HG02884 (cell line): ENCODE measurements around the gene PATE1.

Source experiments
- ATAC-seq: cut with Tn5 transposase; IDR thresholded peaks from one replicate; pipeline ENCODE4 v1.9.1; 2021; ENCODE audit warnings: mild to moderate bottlenecking, moderate library complexity; ENCODE audit not compliant: unreplicated experiment

PATE1 gene

GRCh38 chr11:125787827-125788226 lies 41.7 kb downstream of the PATE1 start, which contains the start of gene PATE3:
TSS of gene PATE3 (plus strand) at chr11:125788127. CDS start at chr11:125788152, 25 bp downstream.
- ATAC-seq = no peak

DNA sequence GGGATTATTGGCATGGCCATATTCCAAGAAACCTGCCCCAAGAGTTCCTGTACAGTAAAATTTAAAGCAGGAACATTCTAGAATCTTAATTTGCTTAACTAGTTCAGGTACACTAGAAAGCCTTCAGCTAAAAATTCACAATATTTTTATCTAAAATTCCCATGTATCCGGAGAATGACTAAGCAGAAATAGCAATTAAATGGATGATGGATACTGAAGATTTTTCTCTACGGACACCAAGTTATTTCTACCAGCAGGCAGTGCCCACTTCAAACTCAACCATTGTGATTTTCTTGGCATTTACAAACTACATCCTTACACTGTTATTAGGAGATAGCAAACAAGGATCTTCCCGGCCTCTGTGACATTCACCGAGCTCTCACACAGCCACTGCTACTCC lies 44.7 kb downstream of the PATE1 start:
- ATAC-seq = no peak

DNA sequence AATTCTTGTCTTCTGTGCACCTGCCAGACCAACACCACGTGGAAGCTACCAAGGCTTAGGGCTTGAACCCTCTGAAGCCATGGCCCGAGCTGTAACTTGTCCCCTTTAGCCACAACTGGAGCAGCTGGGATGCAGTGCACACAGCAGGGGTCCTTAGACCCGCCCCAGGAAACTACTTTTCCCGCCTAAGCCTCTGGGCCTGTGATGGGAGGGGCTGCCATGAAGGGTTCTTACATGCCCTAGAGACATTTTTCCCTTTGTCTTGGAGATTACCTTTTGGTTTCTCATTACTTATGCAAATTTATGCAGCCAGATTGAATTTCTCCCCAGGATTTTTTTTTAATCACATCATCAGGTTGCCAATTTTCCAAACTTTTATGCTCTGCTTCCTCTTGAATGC lies 51.6 kb downstream of the PATE1 start:
- ATAC-seq = no peak
